Astrocyte of the hippocampus (primary cell): ENCODE data around the gene DDX54.
"Not testable (repeated sequence)": the region's sequence is repeated elsewhere in the genome, so short reads cannot be mapped to it uniquely, and the experiment has no call there.

ENCODE experiments used
- DNase-seq: peaks from one replicate; pipeline ENCODE4 v3.0.0; 2011; ENCODE audit warnings: low read depth, low spot score

Gene DDX54

GRCh38 chr12:113120670-113121370 is 64.5 kb downstream of the DDX54 start:
- DNase-seq, result no peak

GRCh38 chr12:113119980-113120669 is 65.2 kb downstream of the DDX54 start:
- no peak for DNase-seq

- DNase-seq, result no peak
Measured at GRCh38 chr12:113118142-113118541, 67.1 kb downstream of the DDX54 start.

- not testable (repeated sequence) for DNase-seq
Measured at GRCh38 chr12:113117684-113118083, 67.6 kb downstream of the DDX54 start.

- DNase-seq, result no peak
Measured at GRCh38 chr12:113116875-113117274, 68.4 kb downstream of the DDX54 start.

GRCh38 chr12:113115455-113116126 is 69.7 kb downstream of the DDX54 start:
- DNase-seq, result no peak

GRCh38 chr12:113114447-113115178 is 70.7 kb downstream of the DDX54 start:
- DNase-seq, result no peak

- no peak for DNase-seq
Measured at GRCh38 chr12:113113397-113113796, 71.9 kb downstream of the DDX54 start.

GRCh38 chr12:113112043-113112899 is 73.0 kb downstream of the DDX54 start:
- DNase-seq, result no peak

GRCh38 chr12:113111247-113111646 is 74.0 kb downstream of the DDX54 start:
- DNase-seq, result no peak

- no peak for DNase-seq
Measured at GRCh38 chr12:113109872-113110599, 75.2 kb downstream of the DDX54 start.

- no peak for DNase-seq
Measured at GRCh38 chr12:113109360-113109759, 75.9 kb downstream of the DDX54 start.

GRCh38 chr12:113108308-113108707 is 77.0 kb downstream of the DDX54 start:
- no peak for DNase-seq
